NCI-H128 (cell line): ENCODE measurements around the gene ANP32E.
"Not testable (repeated sequence)": the region's sequence is repeated elsewhere in the genome, so short reads cannot be mapped to it uniquely, and the experiment has no call there.

ENCODE experiments used
- DNase-seq: peaks from one replicate; lab custom pipeline; 2025; ENCODE audit not compliant: unreplicated experiment; lab: John Stamatoyannopoulos, UW

ANP32E gene

DNA sequence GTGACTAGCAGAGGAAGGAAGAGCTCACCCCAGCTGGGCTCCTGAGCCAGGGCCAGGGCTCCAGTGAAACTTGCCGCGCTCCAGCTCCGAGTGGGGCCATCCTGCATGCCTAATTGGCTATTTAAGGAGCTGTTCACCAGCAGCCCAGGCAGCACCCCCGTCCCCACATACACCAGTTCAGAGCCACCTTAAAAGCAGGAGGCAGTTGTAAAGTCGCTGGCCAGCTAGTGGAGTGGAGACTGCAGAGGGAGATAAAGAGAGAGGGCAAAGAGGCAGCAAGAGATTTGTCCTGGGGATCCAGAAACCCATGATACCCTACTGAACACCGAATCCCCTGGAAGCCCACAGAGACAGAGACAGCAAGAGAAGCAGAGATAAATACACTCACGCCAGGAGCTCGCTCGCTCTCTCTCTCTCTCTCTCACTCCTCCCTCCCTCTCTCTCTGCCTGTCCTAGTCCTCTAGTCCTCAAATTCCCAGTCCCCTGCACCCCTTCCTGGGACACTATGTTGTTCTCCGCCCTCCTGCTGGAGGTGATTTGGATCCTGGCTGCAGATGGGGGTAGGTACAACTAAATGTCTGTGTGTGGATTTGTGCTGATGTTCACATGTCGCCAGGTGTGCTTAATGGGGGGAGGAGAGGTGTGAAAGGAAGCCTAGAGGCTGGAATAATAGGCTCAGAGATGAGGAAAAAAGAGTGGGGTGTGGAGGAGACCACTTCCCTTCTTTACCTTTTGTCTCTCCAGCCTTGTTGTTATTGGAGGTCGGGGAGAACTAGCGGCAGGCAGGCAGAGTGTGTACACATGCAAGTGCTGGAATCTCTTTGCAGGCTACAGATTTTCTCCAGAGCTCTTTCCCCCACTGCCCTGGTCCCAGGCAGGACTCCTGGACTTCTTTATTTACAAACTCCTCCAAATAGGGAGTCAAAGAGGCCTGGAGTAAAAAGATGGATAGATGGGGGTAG, 22.0 kb upstream of the ANP32E start, which contains the start of gene CA14:
Gene CA14 (plus strand): TSS at position 151 of the 962 bp plus-strand sequence. CDS start 355 bp downstream, at position 506.
- no peak for DNase-seq

DNA sequence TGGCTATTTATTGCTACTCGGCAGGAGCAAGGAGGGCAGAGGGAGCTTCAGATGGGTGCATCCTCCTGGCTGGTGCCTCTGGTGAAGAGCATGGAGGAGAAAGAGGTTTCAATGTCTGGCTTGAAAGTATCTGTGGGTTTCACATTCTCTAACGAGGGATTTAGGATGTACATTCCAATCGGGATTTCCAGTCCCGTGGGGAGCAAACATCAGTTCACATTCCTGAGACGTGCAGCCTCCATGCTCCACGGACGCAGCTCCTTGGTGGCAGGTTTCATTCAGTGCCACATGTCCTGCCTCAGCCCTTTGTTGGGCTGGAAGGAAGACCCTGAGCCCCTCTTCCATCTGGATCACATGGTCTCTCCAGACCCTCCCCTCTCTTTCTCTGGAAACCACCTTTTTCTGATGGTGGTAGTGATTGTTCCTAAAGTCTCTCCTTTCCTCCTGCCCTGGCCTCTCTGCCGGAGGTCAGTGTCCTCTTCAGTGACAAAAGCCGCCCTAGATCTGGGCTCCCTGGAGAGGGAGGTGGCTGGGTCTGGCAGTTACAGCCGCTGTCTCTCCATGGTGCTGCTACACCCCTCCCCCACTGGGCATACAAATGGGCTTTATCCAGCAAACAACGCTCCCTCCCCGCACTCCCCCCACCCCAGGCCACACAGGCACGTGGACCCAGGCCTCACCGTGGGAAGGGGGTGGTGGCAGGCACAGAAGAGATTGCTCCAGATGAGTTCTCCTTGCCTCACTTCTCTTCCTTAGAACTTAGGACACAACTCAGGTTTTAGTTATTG, 20.8 kb upstream of the ANP32E start:
- DNase-seq = no peak

DNA sequence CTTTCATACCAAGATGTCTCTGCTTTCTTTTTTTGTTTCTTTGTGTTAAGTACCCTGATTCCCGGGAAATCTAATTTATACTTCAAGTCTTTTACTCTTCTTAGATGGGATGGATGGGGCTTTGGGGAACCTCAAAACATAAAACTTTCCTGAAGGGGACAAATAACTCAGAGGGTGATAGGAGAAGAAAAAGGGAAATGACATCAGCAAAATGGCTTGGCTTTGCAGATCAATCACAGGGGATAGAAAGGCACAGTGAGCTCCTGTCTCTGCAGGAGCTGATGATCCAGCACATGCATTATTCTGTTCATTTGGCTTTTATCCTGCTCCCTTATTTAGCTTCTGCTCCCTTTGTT, 20.3 kb upstream of the ANP32E start:
- no peak for DNase-seq

DNA sequence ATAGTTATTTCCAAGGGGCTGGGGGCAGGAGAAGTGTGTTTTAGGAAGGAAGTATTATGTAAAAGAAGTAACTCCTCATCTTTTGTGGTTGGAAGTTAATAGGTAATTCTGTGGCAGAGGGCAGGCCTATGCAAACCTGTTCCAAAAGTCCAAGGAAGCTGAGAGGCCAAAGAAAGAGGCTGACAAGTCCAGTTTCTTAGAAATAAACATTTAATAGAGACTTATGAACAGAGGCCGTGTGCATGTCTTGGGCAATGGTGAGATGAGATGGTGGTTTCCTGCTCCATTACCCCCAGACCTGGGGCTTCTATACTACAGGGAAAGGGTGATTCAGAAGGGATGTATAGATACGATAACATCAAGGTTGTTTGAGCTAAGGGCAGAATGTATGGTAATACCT, 14.0 kb upstream of the ANP32E start:
- DNase-seq = no peak

DNA sequence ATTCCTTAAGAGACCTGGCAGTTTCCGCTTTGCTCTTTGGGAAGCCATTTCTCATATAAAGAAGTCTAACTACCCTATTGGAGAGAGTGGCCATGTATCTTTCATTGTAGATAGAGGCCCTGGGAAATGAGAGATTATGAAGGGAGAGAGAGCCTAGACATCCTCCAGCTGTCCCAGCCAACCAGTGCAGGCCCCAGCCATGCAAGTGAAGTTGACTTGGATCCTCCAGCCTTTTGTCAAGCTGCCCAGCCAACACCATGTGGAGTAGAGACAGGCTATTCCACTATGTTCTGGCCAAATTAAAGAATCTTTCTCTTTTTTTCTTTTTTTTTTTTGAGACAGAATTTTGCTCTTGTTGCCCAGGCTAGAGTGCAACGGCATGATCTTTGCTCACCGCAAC, 7.1 kb upstream of the ANP32E start:
- DNase-seq = no peak

DNA sequence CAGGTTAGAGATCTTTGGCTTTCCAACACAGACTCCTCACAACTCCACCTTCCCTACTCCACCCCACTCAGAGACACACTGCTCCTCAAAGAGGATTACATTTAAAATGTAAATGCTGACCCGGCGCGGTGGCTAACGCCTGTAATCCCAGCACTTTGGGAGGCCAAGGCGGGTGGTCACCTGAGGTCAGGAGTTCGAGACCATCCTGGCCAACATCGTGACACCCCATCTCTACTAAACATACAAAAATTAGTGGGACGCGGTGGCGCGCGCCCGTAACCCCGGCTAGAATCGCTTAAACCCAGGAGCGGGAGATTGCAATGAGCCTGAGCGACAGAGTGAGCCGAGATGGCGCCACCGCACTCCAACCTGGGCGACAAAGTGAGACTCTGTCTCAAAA, 1.8 kb upstream of the ANP32E start:
- no peak for DNase-seq

DNA sequence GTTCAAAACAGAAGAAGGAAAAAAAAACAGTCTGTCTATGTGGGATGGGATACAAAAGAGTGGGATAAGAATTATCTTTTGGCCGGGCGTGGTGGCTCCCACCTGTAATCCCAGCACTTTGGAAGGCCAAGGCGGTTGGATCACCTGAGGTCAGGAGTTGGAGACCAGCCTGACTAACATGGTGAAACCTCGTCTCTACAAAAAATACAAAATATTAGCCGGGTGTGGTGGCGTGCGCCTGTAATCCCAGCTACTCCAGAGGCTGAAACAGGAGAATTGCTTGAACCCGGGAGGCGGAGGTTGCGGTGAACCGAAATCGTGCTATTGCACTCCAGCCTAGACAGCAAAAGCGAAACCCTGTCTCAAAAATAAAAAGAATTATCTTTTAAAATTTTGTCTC, 1.3 kb upstream of the ANP32E start:
- not testable (repeated sequence) for DNase-seq

DNA sequence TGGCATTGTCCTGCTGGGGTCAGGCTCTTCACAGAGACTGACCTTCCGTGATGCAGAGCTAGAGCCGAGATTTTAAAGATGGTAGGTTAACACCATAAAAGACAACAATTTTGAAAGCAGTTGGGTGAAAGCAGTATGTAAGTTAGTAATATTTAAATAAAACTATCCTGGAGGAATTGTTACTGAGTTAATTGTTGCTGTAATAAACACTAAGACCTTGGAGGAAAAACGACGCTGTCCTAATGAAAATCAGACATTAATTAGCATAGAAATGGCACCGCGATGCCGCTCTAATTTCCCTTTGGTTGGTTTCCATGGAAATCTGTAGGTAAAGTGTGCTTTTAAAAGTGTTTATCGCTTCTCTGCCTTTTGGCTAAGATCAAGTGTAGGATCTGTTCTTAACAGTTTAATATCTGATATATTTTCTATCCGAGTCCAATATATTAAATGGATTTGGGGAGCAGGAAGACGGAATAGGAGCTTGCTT, 745 bp upstream of the ANP32E start:
- DNase-seq = no peak

DNA sequence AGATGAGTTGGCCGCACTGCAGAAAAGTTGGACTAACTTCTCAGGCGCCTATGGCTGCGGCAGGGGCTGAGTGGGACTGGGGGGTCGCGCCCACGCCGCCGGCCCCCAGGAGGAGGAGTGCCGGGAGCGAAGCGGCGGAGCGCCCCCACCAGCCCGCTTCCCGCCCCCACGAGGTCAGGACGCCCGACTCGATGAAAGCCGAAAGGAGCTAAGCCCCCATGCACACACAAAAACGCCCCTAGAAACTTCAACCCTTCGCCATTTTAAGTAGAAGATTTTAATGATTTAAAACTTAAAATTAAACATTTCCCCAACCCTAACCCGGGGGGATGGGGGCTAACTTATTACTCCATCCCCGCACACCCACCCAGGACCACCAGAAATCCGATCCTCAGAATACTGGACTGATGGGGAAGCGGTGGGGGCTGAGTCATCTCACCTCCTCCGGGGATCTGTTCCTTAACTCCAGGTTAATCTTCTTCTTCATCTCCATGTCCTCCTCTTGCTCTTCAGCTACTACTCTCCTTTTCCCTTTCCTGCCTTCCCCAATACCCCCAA, 539 bp downstream of the ANP32E start:
- DNase-seq = no peak

DNA sequence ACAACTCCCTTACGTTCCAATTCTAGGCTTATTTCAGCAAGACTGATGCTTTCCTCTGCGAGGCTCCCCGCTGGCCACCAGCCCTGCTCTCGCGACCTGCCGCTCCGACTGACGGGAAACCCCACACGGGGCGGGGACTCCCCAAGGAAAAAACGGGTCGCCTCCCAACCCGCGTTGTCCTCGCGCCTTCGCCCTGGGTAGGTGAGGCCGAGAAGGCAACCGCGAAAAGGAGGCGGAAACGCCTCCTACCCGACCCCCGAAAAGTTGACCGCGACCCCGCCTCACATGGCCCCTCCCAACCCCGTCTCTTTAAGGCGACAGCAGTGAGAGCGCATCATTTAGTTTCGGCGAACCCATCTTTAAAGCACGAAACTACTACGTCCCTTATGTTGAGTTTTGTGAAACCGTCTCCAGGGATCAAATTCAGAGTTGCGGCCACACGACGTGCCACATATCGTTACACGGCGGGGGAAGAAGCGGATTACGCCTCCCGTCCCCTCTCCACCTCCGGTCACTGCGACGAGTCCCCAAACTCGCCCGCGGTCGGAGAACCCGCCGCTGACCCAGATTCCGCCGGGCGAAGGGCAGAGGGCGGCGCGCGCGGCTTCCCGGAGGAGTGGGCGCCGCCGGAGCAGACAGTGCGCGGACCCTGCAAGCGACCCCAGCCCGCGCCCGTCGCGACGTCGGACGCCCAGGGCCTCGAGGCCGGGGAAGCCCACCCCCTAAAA, 1.2 kb downstream of the ANP32E start:
- peak; percentile 43 for DNase-seq

DNA sequence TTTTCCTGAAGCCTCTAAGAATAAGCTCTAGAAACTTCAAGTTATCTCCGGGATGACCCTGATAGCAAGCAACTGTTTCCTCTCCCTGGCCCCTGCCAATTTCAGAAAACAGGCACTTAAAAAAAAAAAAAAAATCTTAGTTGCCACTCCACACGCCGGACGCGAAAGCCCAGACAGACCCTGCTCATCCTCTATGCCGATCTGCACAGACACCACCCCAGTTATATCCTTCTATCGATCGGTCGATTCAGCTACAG, 1.7 kb downstream of the ANP32E start:
- no peak for DNase-seq

DNA sequence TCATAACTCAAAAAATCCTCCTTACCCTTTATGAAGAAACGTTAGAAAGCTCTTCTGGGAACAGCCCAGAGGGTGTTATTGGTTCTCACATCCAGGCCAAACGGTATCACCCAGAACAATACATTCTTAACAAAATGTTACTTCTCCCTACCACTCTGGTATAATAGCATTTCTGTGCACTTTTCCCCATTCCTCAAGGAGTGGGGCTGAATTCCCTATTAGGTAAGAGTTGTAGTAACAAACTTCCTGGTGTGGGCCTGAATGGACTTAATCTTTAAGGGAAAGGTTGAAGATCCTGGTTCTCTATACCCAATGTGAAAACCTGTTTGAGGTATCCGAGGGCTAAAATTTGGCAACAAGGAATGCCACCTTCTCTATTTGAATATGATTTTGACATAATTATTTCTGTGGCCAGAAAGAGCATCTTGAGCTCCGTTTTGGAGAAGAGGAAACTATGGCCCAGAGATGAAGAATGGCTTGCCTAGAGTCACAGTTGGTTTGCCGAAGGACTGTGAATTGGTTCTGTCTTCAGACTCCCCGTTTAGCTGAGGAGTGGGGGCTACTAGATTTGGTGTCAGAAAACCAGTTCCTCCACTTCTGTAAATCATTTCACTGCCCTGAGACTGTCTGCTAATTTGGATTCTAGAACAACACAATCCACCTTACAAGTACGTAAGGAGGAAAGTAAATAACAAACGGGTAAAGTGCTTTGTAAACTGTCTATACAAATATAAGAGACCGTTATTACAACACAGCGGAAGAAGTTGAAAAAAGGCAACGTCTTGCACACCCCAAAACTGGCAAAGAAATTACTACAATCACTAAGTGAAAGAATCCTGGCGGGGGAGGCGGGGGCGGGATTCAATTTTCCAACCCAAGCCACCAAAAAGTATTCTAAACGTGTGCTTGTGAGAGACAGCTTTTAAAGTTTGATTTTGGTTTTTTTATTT, 2.3 kb downstream of the ANP32E start:
- DNase-seq = no peak

DNA sequence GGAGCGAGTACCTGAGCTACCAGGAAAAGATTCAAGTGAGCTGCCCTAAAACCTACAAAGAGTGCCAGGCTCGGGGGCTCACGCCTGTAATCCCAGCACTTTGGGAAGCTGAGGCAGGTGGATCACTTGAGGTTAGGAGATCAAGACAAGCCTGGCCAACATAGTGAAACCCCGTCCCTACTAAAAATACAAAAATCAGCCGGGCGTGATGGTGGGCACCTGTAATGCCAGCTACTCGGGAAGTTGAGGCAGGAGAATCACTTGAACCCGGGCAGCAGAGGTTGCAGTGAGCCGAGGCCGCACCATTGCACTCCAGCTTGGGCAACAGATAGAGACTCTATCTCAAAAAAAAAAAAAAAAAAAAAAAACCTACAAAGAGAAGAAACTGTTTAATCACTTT, 3.0 kb downstream of the ANP32E start:
- not testable (repeated sequence) for DNase-seq

DNA sequence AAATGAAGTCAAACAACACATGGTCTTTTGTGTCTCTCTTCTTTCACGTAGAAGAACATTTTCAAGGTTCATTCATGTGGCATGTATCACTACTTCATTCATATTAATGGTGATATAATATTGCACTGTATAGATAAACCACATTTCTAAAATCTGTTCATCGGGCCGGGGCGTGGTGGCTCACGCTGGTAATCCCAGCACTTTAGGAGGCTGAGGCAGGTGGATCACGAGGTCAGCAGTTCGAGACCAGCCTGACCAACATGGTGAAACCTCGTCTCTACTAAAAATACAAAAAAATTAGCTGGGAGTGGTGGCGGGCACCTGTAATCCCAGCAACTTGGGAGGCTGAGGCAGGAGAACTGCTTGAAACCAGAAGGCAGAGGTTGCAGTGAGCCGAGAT, 7.7 kb downstream of the ANP32E start:
- not testable (repeated sequence) for DNase-seq

DNA sequence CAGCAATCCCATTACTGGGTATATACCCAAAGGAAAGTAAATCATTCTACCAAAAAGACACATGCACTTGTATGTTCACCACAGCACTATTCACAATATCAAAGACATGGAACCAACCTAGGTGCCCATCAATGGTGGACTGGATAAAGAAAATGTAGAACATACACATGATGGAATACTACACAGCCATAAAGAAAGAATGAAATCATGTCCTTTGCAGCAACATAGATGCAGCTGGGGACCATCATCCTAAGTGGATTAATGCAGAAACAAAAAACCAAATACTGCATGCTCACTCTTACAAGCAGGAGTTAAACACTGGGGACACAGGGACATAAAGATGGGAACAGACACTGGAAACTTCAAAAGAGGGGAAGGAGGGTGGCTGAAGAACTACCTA, 8.7 kb downstream of the ANP32E start:
- no peak for DNase-seq

DNA sequence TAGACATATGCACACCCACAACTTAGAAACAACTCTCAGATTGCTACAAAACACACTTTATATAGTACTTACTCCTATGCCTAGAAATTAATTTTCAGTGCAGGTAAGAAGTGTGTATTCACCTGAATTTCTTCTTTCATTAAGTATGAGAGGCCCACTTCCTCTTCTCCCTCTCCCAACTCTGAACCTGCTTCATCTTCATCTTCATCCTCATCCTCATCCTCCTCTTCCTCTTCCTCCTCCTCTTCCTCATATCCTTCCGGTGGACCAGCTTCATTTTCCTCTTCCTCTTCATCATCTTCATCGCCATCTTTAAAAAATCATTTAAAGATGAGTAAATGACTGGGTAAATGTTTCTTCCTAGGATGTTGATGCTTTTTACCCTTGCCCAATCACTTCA, 9.4 kb downstream of the ANP32E start:
- DNase-seq = no peak

DNA sequence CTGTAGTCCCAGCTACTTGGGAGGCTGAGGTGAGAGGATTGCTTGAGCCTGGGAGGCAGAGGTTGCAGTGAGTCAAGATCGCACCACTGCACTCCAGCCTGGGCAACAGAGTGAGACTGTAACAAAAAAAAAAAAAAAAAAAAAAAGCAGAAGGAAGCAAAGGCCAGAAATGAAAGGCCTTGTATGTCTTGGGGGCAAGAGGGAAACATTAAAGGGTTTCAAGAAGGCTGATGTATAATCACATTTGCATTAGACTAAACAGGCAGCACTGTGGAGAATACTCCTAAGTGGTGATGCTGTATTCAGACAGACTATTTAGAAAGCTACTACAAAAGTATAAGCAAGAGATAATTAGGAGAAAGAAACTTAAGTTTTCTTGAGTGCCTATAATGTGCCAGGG, 10.4 kb downstream of the ANP32E start:
- no peak for DNase-seq

DNA sequence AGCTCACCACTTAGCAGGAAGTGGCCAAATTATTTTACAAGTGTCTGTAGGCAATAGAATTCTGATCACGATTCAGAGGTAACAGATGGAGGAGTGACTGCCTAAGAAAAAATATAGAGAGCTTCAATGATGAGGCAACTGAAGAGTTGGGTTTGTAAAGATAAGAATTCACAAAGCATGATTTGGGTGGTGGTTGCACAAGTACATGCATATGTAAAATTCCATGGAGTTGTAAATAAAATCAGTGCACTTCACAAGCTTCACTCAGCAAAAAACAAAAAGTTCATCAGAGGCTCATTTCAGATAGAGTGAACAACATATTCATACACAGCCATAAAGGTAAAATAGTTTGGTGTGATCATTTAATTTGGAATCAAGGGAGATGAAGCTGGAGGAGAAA, 10.9 kb downstream of the ANP32E start:
- no peak for DNase-seq

DNA sequence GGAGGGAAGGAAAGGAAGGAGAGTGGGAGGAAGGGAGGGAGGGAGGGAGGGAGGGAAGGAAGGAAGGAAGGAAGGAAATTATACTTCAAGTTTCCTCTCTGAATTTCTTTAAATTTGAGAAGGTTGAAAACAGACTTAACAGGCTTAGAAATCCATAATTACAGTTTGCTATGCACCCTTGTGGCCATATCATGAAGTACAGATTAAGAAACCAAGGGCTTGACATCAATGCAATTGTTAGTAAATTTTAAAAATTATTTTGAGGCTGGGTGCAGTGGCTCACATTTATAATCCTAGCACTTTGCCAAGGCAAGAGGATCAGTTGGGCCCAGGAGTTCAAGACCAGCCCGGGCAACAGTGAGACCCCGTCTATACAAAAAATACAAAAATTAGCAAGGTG, 14.4 kb downstream of the ANP32E start:
- DNase-seq = no peak

DNA sequence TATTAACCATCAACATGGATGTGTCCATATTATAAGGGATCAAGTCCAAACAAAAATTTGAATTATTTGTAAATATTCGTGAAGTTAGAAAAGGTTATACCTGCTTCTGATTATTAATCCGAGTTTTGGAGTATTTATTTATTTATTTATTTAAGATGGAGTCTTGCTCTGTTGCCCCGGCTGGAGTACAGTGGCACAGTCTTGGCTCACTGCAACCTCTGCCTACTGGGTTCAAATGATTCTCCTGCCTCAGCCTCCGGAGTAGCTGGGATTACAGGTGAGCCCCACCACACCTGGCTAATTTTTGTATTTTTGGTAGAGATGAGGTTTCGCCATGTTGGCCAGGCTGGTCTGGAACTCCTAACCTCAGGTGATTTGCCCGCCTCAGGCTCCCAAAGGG, 20.1 kb downstream of the ANP32E start:
- not testable (repeated sequence) for DNase-seq
